D721Med (cell line): ENCODE data around the gene APBB1IP.
A peak's percentile ranks its signal among the peaks of the same experiment; 100 is the strongest.
"Not testable (repeated sequence)": the region's sequence is repeated elsewhere in the genome, so short reads cannot be mapped to it uniquely, and the experiment has no call there.

Experiments used
- DNase-seq: peaks from one replicate; pipeline ENCODE4 v3.0.0; 2011; ENCODE audit warnings: low spot score; ENCODE audit not compliant: insufficient read length
- FAIRE-seq: peaks from 2 replicates; lab custom pipeline; 2011; peaks lifted over from hg19 to GRCh38; lab: Jason Lieb, UNC
- TF ChIP-seq, protein P1 (sequence below): IDR thresholded peaks from 2 replicates; pipeline ENCODE4 v1.5.1; 2012; ENCODE audit warnings: mild to moderate bottlenecking, control low read depth; ENCODE audit not compliant: insufficient read depth; ENCODE audit errors: missing control alignments

APBB1IP gene

DNA sequence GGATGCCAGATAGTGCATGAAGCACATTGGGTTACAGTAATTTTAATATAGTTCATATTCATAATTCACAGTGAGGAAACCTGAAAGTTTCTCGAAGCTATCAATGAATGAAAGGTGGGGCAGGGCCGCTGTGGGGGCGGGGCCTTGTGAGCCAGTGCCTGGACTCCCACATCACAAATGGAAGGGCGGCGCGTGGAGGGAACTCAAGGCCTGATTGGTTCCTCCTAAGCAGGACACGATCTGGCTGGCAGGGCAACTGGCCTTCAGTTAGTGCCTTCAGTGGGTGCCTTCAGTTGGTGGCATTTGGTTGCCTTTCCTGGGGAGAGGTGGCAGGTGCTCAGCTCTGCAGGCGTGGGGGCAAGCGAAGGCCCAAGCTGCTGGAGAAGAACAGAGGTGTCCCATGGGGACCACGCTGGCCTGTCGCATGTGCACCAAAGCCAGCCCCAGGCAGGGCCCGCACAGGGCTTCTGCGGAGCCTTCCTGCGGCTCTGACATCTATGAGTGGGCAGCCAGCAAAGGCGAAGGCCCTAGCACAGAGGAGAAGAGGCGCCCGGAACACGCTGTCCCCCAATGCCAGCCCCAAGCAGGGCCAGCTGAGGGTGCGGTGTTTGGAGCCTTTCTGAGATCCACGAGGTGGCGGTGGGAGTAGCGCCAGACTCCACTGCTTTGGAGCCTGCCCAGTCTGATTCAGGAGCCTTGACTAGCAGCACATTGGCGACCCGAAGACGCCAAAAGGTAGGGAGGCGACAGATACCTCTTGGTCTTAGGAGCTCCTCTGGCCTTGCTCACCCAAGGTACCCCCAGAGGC is 141.3 kb downstream of the APBB1IP start:
- FAIRE-seq: no peak
- TF ChIP-seq, protein P1, sequence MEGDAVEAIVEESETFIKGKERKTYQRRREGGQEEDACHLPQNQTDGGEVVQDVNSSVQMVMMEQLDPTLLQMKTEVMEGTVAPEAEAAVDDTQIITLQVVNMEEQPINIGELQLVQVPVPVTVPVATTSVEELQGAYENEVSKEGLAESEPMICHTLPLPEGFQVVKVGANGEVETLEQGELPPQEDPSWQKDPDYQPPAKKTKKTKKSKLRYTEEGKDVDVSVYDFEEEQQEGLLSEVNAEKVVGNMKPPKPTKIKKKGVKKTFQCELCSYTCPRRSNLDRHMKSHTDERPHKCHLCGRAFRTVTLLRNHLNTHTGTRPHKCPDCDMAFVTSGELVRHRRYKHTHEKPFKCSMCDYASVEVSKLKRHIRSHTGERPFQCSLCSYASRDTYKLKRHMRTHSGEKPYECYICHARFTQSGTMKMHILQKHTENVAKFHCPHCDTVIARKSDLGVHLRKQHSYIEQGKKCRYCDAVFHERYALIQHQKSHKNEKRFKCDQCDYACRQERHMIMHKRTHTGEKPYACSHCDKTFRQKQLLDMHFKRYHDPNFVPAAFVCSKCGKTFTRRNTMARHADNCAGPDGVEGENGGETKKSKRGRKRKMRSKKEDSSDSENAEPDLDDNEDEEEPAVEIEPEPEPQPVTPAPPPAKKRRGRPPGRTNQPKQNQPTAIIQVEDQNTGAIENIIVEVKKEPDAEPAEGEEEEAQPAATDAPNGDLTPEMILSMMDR: no peak
- DNase-seq: no peak

DNA sequence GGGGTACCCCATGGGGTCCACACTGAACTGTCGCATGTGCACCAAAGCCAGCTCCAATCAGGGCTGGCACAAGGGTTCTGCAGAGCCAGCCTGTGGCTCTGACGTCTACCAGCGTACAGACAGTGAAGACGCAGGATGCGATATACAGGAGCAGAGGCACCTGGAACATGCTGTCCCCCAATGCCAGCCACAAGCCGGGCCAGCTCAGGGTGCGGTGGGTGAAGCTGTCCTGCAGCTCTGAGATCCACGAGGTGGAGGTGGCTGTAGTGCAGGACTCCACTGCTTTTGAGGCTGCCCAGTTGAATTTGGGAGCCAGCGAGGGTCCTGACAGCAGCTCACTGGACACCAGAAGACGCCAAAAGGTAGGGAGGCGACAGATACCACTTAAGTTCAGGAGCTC is 148.1 kb downstream of the APBB1IP start:
- no peak for DNase-seq
- no peak for FAIRE-seq
- TF ChIP-seq, protein P1: no peak

GRCh38 chr10:26588611-26589010 is 150.5 kb downstream of the APBB1IP start:
- DNase-seq: no peak
- TF ChIP-seq, protein P1: no peak
- FAIRE-seq: no peak

GRCh38 chr10:26589813-26590212 is 151.7 kb downstream of the APBB1IP start:
- DNase-seq, FAIRE-seq: not testable (repeated sequence)

- TF ChIP-seq, protein P1: no peak
- FAIRE-seq (no peak), DNase-seq (no peak)
Observed at GRCh38 chr10:26593896-26594295, 155.8 kb downstream of the APBB1IP start.

GRCh38 chr10:26603283-26603682 is 165.1 kb downstream of the APBB1IP start:
- not testable (repeated sequence) for FAIRE-seq, DNase-seq

DNA sequence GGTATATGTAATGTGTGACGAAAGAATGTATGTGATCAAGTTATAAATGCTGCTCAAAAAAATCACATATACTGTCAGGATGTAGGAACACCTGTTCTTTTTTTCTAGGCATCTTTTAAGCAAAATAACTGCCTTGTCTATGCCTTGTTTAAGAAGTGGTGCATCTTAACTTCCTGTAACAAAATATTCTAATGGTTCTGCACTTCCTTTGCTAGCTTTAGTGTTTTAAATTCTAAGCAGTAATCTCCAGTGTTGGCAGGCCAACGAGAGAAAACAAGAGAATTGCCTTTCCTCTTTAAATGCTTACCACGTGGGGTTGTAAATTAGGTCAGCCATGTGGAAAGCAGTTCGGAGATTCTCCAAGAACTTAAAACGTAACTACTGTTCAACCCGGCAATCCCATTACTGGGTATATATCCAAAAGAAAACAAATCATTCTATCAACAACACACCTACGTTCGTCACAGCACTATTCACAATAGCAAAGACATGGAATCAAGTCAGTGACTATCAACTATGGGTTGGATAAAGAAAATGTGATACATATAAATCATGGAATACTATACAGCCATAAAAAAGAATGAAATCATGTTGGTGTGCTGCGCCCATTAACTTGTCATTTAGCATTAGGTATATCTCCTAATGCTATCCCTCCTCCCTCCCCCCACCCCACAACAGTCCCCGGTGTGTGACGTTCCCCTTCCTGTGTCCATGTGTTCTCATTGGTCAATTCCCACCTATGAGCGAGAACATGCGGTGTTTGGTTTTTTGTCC is 166.4 kb downstream of the APBB1IP start:
- not testable (repeated sequence) for DNase-seq, FAIRE-seq

GRCh38 chr10:26606389-26606877 is 168.3 kb downstream of the APBB1IP start:
- peak; percentile 99 for FAIRE-seq
- DNase-seq: not testable (repeated sequence)
- TF ChIP-seq, protein P1: peak; percentile 49
